Erythroblast (primary cell): Measurements from ENCODE around the gene EXOC5.

Source experiments
- GATA1 ChIP-seq: IDR thresholded peaks from 2 replicates; pipeline ENCODE4 v1.6.1; 2011; ENCODE audit warnings: low read depth, mild to moderate bottlenecking, control low read depth, low read length, moderate library complexity
- POLR2A ChIP-seq: IDR thresholded peaks from 2 replicates; pipeline ENCODE4 v1.6.1; 2011; ENCODE audit warnings: mild to moderate bottlenecking, low read length

DNA sequence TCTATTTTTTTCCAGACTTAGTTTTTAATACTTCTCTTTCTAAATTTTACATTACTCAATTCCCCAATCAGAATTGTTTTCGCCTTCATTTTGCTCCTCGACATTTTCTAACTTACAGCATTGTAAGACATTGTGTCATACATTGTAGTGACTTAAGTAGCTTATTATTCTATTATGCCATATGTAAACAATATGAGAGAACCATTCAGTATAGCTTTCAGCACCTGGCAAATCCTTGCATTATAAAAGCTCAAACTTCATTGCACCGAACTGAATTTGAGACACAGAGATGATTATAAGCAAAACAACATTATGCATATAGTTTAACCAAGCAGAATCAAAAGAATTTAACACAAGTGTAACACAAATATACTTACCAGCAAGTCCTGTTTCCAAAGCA, 46.8 kb downstream of the EXOC5 start:
- no peak for TF ChIP-seq POLR2A
- no peak for TF ChIP-seq GATA1
